GM21619 (cell line): Measurements from ENCODE around the gene PHKA2.
"Not testable (repeated sequence)": the region's sequence is repeated elsewhere in the genome, so short reads cannot be mapped to it uniquely, and the experiment has no call there.

Source experiments
- ATAC-seq: cut with Tn5 transposase; IDR thresholded peaks from one replicate; pipeline ENCODE4 v1.9.1; 2021; ENCODE audit not compliant: unreplicated experiment

PHKA2 gene

GRCh38 chrX:18983666-18984380 is at the start of gene PHKA2:
PHKA2 (minus strand) TSS chrX:18984114; CDS start chrX:18983932, 182 bp downstream.
- peak; percentile 47 for ATAC-seq

DNA sequence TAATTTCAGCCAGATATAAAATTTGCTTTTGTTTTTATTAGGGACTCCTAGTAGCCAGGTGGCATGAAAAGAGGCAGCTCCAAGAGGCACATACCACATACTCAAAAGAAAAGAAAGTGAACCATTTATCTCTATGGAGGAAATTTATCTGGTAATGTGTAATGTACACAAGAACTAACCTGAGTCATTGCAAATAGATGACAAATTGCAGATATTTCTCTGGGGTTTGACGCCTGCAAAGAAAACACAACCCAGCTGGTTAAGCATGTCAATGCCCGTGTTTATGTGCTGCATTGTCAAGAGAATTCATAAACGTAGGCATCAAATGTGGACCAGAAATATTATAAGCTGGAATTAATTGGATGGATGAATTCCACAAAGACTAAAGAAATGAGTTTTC is 46.9 kb upstream of the PHKA2 start:
- no peak for ATAC-seq

DNA sequence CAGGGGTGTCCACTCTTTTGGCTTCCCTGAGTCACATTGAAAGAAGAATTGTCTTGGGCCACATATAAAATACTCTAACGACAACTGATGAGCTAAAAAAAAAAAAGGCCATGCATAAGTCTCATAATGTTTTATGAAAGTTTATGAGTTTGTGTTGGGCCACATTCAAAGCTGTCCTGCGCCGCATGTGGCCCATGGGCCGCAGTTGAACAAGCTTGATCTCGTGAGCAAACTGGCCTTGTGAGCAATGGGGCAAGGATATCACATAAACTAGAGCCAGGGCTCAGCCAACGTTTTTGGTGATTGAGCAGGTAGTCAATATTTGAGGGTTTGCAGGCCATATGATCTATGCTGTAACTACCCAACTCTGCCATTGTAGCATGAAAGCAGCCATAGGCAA is 44.6 kb upstream of the PHKA2 start:
- no peak for ATAC-seq

GRCh38 chrX:19024366-19024765 is 40.5 kb upstream of the PHKA2 start:
- ATAC-seq = no peak

GRCh38 chrX:19019996-19020395 is 36.1 kb upstream of the PHKA2 start:
- no peak for ATAC-seq

DNA sequence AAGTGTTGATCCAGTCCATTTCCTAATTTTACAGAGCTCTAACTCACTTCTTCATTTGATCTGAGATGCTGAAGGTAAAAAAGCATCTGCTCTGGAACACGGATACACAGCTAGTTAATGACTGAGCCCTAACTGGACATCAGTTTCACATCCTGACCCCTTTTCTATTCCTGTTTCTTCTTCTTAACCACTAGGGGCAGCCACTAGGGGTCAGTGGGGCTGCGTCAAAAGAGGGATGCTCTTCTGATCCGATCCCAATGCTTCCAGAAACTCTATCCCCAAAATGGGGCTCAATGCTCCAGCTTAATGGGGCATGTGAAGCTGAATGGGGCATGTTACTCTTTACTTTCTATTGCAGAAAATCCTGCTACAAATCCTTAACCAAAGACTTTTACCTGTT is 33.4 kb upstream of the PHKA2 start:
- ATAC-seq = no peak

GRCh38 chrX:19016614-19017013 is 32.7 kb upstream of the PHKA2 start:
- not testable (repeated sequence) for ATAC-seq

DNA sequence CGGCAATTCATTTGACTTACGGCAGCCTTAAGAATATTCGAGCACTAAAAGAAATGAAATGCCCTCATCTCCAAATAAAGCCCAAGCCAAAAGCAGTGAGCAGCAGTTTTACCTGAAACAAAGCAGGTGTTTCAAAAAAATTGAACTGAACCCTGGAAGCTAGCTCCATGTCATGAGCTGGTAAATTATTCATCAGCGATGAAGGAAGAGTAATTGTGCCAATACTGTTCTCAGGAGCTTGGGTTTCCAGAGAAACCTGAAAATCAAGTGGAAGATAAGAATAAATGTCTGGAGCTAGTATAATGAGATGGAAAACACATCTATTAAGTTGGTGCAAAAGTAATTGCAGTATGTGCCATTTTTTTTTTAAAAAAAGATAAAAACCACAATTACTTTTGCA is 24.0 kb upstream of the PHKA2 start:
- no peak for ATAC-seq

- ATAC-seq = no peak
Measured at GRCh38 chrX:19007011-19007410, 23.1 kb upstream of the PHKA2 start.

DNA sequence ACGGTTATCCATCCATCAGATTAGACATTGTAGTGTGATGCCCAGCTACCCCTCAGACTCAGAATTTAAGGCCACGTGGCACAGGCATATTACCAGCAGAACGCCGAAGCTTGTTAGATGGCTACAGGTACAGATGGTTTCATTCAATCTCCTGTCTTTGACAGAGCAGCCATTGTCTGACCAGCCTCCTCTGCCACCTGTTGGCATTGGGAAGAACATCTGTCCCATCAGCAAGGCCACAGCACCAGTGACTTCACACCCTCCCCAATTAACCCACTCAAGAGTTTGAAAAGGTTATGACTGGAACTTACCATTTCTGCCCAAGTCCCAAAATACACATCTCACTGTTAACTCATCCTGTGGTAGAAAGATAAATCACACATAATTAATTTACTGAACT is 22.0 kb upstream of the PHKA2 start:
- no peak for ATAC-seq

DNA sequence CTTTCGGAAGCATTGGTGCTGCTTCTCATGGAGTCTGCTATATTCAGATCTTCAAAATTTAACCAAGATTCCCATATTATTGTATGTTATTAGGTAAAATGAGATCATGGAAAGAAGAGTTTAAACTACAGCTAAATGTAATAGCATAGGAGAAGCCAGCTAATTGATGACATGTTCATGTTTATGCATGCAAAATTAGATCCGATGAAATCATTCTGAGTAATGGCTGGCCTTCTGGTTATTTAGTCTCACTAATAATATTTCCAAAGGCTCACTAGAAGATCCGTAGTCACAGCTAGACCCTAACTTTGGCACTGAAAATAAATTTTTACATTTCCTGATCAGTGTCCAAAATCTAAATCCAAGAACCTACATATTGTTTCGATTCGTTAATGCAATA is 19.8 kb upstream of the PHKA2 start:
- ATAC-seq = no peak

DNA sequence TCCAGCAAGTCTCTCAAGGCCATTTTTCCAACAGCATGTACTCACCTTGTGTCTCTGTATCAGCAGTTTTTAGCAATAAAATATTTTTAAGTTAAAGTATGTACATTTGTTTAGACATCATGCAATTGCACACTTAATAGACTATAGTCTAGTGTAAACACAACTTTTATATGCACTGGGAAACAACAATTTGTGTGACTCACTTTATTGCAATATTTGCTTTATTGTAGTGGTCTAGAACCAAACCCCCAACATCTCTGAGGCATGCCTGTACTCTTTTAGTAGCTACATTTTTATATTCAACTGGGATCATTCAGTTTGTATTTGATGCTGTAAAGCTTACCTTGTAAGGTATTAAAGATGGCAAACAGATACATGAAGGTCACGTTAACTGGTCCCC is 14.7 kb upstream of the PHKA2 start:
- no peak for ATAC-seq

- ATAC-seq = no peak
Measured at GRCh38 chrX:18997916-18998315, 14.0 kb upstream of the PHKA2 start.

DNA sequence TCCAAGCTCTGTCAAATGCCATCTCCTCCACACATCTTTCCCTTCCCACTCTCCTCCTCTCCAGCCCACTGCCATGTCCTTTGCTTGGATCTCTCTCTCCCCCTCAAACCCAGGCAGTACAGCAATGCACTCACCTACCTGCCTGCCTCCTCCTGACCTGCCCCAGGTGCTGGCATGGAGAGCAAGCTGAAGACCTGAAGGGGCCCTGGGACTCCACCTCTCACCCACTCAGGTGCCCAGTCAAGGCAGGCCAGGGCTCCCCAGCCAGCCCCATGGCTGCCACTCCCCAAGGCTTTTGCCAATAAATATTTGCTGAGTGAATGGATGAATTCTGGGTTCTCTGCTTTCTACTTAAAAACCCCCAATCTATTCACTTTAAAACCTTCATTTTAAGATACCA is 12.6 kb upstream of the PHKA2 start:
- ATAC-seq = no peak

DNA sequence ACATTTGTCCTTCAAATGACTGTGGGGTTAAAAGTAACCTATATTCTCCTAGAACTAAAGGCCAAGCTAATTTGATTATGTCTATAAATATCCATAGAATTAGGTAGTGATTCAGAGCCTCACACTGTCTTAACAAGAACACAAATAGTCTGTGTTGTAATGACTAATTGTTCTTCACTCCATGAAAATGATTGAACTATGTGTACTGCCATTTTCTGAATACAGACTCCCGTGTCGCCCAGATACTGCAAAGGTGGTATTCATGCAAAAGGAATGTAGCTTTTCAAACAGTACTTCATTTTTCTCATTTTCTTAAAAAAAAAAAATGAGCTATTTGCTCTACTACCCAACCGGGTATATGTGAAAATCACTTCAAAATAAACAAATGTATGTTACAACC is 11.3 kb upstream of the PHKA2 start:
- ATAC-seq = no peak

GRCh38 chrX:18994713-18995112 is 10.8 kb upstream of the PHKA2 start:
- ATAC-seq = no peak

DNA sequence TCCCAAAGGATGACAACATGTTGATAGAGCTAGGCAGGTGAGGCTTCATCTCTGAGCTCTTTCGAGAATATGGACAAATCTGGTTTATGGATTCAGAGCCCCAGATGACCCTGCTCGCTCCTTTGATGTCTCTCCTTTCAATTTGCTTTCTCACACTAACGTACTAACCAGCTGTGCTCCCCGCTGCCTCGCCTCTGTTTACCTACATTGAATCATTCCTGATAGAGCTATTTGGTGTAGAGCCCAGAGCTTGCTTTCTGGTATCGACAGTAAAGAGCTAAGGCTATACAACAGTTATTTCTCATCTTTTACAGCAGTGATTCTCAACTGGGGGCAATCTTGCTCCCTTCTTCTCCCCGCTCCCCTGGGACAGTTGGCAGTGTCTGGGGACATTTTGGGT is 8.9 kb upstream of the PHKA2 start:
- ATAC-seq = no peak

- ATAC-seq = no peak
Measured at GRCh38 chrX:18985186-18985435, 1.2 kb upstream of the PHKA2 start.

DNA sequence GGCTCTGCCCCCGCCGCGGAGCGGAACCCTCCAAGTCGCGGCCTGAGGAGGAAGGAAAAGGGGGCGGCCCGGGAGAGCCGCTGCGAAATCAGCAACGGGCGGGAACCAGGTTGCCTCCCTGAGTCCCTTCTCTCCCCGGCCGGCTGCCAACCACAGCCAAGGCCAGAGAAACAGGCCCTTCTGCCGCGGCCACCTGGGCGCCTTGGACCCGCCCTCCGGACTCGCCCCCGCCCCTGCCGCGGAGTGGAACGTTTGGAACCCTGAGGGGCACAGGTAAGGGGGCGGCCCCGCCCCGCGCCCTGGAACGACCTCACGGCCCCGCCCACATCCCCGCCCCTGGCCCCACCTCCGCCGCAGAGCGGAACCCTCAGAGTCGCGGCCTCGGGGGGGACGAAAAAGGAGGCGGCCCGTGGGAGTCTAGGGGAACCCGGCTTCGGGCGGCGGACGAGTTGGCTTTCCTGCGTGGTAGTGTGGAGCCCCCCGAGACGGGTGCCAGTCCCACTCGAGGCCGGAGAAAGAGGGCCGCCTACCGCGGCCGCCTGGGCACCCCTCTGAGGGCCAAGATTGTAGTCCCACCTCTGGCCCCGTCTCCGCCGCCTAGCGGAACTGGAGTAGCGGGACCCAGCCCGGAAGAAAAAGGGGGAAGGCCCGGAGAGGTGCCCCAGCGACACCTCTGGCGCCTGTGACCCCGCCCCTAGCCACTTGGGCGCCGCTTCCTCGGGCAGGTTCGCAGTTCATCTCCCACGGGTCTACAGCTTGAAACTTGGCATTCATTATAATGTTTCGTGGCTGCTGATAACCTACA is 669 bp upstream of the PHKA2 start:
- peak; percentile 81 for ATAC-seq

- ATAC-seq = no peak
Measured at GRCh38 chrX:18981124-18981807, 2.6 kb downstream of the PHKA2 start.

GRCh38 chrX:18980262-18980661 is 3.7 kb downstream of the PHKA2 start:
- ATAC-seq = not testable (repeated sequence)

GRCh38 chrX:18974993-18975392 is 8.9 kb downstream of the PHKA2 start:
- no peak for ATAC-seq
